Transverse colon (tissue), 4 donors: Measurements from ENCODE around the gene PRDM11.

ENCODE experiments used
- CTCF ChIP-seq, 5 experiments: fragments of 200-600 bp in 3 of 5; fragments of 450-650 bp in 2 of 5; sonication (generic) in 3 of 5; IDR thresholded peaks; 1 replicate in 2 of 5; 2 replicates in 3 of 5; pipeline ENCODE4 v1.5.1; 2016 to 2017; ENCODE audit warnings: antibody characterized with exemption in 5 of 5, inconsistent platforms in 3 of 5, mild to moderate bottlenecking in 2 of 5, moderate library complexity in 1 of 5
- EP300 ChIP-seq: sonication (generic); formaldehyde crosslinking; IDR thresholded peaks from one replicate; pipeline ENCODE4 v1.6.1; 2017; ENCODE audit warnings: antibody characterized with exemption, low read depth
- POLR2A ChIP-seq: fragments of 450-650 bp; IDR thresholded peaks from one replicate; pipeline ENCODE4 v1.6.1; 2016; ENCODE audit warnings: antibody characterized with exemption, mild to moderate bottlenecking, moderate library complexity
- POLR2AphosphoS5 ChIP-seq, 3 donors: sonication (generic); formaldehyde crosslinking; IDR thresholded peaks; one replicate each; pipeline ENCODE4 v1.6.1; 2016; ENCODE audit warnings: antibody characterized with exemption in 3 of 3

- TF ChIP-seq CTCF (IDR thresholded peaks at IDR 0.05) (no peak), POLR2A (no peak), POLR2AphosphoS5 (IDR thresholded peaks at IDR 0.05) (no peak), EP300 (no peak)
Measured at GRCh38 chr11:45237711-45238315, 91.4 kb downstream of the PRDM11 start.
